T-helper 2 cell treated with Interferon-gamma antibody and Interleukin-4, amounts not matched to agents 5 μg/mL and 100 μg/mL, for 36 hours (primary cell): ENCODE results near the gene DIP2C.

Experiments used
- DNase-seq: peaks from one replicate; pipeline ENCODE4 v3.0.0; 2021; ENCODE audit warnings: low spot score
- H3K27ac Mint-ChIP-seq: one replicate; pipeline ENCODE4 v1.8.0; 2021; ENCODE audit warnings: mild to moderate bottlenecking, mixed read lengths
- H3K27me3 Mint-ChIP-seq: one replicate; pipeline ENCODE4 v1.8.0; 2021; ENCODE audit warnings: low read depth, mixed read lengths
- H3K36me3 Mint-ChIP-seq: one replicate; pipeline ENCODE4 v1.8.0; 2021; ENCODE audit warnings: low read depth, mixed read lengths
- H3K4me1 Mint-ChIP-seq: one replicate; pipeline ENCODE4 v1.8.0; 2021; ENCODE audit warnings: low read depth, mixed read lengths
- H3K4me3 Mint-ChIP-seq: one replicate; pipeline ENCODE4 v1.8.0; 2022; ENCODE audit warnings: mild to moderate bottlenecking, moderate library complexity, mixed read lengths
- H3K9me3 Mint-ChIP-seq: one replicate; pipeline ENCODE4 v1.8.0; 2021; ENCODE audit warnings: mixed read lengths

DIP2C gene

DNA sequence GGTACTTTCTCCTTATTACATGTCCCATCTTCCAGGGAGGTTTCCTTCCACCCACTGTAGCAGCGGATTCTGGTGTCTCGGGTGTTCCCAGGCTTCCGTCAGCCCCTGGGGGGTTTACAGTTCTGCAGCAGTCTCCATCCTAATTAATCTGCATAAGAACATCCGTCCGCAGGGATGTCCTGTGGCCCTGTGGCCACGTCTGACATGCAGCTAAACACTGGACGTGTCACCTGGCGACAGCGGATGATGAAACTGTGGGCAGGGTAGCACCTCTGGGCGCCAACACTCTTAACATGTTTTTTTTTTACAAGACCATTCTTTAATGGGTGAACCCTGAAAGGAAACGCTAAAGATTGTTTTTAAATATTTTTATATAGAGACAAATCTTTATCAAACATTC, 58.2 kb downstream of the DIP2C start:
- DNase-seq: no peak
- H3K9me3 Mint-ChIP-seq: no peaks in the 10 kb centered on the region
- H3K36me3 Mint-ChIP-seq: no peaks in the 10 kb centered on the region
- no peak overlapping the region for H3K27ac Mint-ChIP-seq
- H3K27me3 Mint-ChIP-seq: peaks cover 10% of the 10 kb centered on the region
- no peaks in the 10 kb centered on the region for H3K4me1 Mint-ChIP-seq
- no peak overlapping the region for H3K4me3 Mint-ChIP-seq

DNA sequence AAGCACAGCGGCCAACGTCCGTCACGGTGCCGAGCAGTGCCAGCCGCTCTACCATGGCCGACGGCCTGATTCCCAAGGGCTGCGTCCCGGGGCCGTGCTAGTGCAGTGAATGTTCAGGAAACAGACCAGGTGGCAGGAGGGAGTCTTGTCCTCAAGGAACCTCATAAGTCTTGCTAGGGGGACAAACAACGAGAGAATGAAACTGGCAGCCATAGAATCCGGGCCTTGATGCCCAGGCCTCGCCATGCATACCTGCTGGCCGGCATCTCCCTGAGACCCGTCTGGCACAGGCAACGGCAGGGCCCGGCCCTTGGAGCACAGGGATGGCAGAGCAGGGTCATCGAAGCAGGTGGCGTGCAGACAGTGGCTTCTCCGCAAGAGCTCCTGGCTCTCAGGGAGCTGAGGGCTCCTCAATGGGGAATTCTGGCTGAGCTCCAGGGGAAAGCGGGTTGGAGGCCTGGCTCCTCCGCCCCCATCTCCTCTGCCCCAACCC, 58.8 kb downstream of the DIP2C start:
- peaks cover 8% of the 10 kb centered on the region for H3K27me3 Mint-ChIP-seq
- H3K4me1 Mint-ChIP-seq: no peaks in the 10 kb centered on the region
- H3K27ac Mint-ChIP-seq: no peak overlapping the region
- no peak overlapping the region for H3K4me3 Mint-ChIP-seq
- no peaks in the 10 kb centered on the region for H3K9me3 Mint-ChIP-seq
- no peaks in the 10 kb centered on the region for H3K36me3 Mint-ChIP-seq
- no peak for DNase-seq

DNA sequence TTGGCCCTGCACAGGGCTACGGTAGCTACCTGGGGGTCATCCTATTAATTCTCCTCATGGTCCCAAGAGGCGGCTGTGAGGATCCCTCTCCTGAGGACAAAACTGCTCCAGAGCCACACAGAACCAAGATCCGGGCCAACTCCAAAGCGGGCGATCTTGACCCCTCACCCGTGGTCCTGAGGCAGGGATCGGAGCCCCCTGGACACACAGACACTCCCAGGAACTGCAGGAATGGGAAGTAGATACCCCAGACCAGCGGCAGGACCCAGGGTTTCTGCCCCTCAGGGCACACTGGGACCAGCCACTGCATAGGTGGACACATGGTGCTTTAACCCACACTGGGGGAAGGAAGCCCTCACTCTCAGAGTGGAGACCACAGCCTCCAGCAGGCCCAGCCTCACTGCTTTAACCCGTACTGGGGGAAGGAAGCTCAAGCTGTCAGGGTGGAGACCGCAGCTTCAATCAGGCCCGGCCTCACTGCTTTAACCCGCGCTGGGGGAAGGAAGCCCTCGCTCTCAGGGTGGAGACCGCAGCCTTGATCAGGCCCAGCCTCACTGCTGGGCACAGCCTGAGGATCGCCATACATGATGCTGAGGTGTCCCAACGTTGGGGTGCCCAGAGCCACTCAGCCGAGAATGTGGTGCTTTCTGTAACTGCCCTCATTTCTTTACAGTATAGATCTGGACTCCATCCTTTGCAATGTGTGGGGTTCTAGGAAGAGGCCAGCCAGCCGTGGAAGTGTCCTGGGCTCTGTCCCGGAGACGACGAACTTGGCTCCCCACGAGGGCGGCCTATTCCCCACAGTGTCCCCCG, 60.1 kb downstream of the DIP2C start:
- Mint-ChIP-seq H3K4me3 (no peak overlapping the region), H3K9me3 (no peaks in the 10 kb centered on the region), H3K27ac (no peak overlapping the region), H3K27me3 (peaks cover 5% of the 10 kb centered on the region), H3K36me3 (no peaks in the 10 kb centered on the region), H3K4me1 (no peaks in the 10 kb centered on the region)
- DNase-seq: no peak

DNA sequence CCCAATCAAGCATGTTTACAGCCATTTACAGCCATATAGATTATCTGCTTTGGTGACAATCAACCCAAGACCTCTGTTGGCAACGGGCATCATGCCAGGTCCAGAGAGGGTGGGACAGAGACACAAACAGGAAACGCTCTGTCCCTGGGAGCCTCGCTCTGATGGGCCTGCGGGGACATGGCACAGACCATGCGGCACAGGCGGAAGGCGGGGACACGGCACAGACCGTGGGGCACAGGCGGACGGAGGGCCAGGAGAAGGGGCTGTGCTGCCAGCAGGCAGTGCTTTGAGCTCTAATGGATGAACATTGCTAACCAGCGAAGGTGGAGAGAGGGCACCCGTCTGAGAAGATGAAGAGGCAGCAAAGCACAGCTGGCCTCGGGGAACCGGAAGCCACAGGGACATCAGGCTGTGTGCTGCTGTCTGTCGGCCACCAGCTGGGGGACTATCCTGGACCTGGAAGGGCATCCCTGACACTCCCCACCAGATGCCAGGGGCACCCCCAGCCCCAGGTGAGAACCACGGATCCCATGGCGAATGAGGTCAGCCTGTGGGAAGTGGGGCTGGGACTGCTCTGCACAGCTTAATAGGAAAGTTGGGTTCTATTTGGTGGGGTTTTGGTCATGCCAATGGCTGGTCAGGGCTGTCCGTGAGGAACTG, 61.0 kb downstream of the DIP2C start:
- peaks cover 5% of the 10 kb centered on the region for H3K27me3 Mint-ChIP-seq
- H3K27ac Mint-ChIP-seq: no peak overlapping the region
- DNase-seq: no peak

DNA sequence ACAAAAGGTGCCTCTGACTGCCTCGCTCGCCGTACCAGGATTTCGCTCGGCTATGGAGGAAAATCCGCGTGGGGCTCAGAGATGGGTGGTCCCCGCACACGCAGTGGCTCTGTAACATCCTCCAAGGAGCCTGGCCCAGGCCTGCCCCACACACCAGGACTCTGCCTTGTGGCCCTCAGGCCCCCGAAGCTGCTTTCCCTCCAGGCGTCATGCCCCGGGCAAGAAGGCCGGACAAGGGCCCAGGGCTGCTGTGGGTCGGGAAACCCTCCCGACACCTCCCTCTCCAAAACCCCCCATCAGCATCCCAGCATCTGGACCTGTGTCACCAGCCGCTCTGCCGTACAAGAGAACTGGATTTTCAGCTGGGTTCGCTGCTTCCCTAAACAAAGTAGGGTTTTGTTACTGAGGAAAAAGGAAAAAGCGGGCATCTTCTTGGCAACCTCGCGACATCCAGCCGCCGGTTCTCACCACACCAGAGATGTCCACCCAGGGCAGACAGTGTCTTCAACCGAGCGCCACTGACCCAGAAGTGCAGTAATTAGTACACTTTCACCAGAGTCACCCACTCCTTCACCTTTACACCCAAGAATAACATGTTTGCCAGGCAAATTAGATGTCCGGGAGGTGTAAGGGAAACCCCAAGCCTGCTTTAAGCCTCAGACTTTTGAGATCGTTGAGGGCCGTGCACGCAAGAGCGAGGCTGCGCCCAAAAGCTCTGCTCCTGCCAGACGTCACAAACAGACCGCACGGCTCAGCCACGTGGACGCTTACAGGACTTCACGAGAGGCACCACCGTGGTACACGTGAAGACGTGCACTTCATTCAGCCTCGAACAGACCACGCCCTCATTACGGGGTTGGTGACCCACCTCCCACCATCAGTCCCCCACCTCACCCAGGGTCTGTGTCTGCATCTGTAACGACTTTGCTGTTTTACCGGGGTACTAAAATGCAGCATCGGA, 62.2 kb downstream of the DIP2C start:
- no peak overlapping the region for H3K27ac Mint-ChIP-seq
- H3K9me3 Mint-ChIP-seq: no peaks in the 10 kb centered on the region
- H3K4me3 Mint-ChIP-seq: no peak overlapping the region
- peaks cover 5% of the 10 kb centered on the region for H3K27me3 Mint-ChIP-seq
- H3K4me1 Mint-ChIP-seq: no peaks in the 10 kb centered on the region
- no peaks in the 10 kb centered on the region for H3K36me3 Mint-ChIP-seq
- DNase-seq: no peak

More for the DNA sequence above, 61.0 kb downstream of the DIP2C start:
- no peaks in the 10 kb centered on the region for H3K9me3 Mint-ChIP-seq
- no peaks in the 10 kb centered on the region for H3K36me3 Mint-ChIP-seq
- H3K4me1 Mint-ChIP-seq: no peaks in the 10 kb centered on the region
- no peak overlapping the region for H3K4me3 Mint-ChIP-seq

DNA sequence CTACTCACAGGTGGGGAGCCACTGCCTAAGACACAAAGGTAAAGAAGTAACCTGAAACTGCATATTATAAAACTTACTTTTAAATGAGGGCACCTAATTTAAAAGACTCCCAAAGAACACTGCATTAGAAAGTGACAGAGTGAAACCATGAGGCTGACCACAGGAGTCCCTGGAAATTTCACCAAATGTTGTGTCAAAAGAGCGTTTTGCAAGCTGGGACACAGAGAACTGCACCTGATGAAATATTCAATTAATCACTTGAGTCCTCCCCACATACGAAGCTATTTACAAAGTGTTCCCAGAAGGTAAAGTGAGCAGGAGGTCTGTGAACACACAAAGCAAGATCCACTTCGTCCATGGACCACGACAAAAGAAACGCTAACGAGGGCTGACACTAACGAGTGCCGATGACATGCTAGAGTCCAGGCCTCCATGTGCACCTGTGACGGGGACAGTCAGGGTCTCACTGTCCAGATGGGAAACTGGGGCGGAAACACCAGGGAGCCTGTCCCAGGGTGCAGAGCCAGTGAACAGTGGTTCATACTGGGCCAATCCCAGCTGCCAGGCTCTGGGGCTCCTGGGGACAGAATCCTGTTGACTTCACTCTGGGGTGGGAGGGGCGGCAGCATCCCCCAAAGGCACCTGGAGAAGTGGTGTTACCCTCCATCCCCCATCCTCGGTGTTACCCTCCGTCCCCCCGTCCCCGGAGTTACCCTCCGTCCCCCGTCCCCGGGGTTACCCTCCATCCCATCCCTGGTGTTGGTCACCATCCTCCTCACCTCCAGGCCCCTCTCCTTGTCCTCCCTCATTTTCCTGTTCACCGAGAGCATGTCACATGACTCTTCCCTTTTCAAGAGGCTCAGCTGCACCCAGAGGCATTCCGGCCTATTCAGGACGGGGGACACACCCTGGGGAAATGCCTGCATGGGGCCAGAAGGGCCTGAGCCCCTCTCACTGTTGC, 63.4 kb downstream of the DIP2C start:
- Mint-ChIP-seq H3K36me3 (no peaks in the 10 kb centered on the region), H3K27me3 (peaks cover 8% of the 10 kb centered on the region), H3K4me1 (no peaks in the 10 kb centered on the region), H3K9me3 (no peaks in the 10 kb centered on the region), H3K27ac (no peak overlapping the region), H3K4me3 (no peak overlapping the region)
- no peak for DNase-seq

DNA sequence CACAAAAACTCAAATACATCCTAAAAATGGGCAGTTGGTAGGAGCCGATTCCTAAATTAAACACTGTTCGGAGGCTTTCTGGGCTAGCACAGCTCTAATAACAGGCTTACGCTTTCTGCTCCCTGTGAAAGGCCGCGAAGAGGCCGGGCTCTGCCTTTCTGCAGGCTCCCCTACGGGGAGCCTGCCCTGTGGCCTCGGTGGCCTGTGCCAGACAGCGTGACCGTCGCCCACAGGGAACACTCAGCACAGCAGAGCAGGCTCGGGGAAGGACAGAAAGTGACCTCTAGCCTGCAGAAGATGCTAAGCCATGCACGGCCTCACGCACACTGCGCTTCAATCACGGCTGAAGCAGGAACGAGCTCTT, 64.2 kb downstream of the DIP2C start:
- no peak overlapping the region for H3K27ac Mint-ChIP-seq
- H3K4me1 Mint-ChIP-seq: peaks cover 1% of the 10 kb centered on the region
- H3K4me3 Mint-ChIP-seq: no peak overlapping the region
- no peaks in the 10 kb centered on the region for H3K9me3 Mint-ChIP-seq
- peaks cover 7% of the 10 kb centered on the region for H3K27me3 Mint-ChIP-seq
- no peak for DNase-seq
- no peaks in the 10 kb centered on the region for H3K36me3 Mint-ChIP-seq

DNA sequence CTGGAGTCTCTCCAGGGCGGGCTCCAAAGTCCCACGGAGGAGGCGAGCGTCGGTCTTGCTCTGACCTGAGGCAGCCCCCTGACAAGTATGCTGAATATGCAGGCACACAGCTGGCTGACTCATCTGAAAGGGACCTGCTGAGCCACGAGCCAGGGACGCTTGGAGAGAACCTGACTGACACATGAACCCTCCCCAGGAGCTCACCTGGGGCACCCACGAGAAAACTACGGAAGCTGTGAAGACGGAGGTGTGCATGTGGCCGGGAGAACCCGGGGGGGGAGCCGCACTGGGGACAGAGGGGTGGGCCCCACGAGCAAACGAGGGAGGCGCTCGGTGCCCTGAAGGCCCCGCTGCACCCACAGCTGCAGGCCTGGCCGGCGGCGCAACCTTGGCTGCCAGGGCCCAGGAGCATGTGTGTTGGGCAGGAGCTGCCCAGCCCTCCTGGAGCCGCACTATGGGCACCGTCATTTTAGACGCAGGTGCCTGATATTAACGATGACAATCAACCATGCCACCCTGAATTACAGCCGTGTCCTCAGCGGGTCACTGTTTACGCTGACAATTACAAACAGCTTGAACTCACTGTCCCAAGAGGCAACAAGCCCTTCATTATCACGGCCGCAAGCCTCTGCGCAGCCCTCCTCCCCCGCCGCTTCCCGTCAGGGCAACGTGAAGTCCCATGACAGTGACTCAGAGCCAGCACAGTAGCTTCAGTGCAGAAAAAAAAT, 64.7 kb downstream of the DIP2C start:
- H3K27ac Mint-ChIP-seq: no peak overlapping the region
- peaks cover 13% of the 10 kb centered on the region for H3K27me3 Mint-ChIP-seq
- H3K4me3 Mint-ChIP-seq: no peak overlapping the region
- peaks cover 5% of the 10 kb centered on the region for H3K4me1 Mint-ChIP-seq
- no peaks in the 10 kb centered on the region for H3K36me3 Mint-ChIP-seq
- no peak for DNase-seq
- no peaks in the 10 kb centered on the region for H3K9me3 Mint-ChIP-seq

DNA sequence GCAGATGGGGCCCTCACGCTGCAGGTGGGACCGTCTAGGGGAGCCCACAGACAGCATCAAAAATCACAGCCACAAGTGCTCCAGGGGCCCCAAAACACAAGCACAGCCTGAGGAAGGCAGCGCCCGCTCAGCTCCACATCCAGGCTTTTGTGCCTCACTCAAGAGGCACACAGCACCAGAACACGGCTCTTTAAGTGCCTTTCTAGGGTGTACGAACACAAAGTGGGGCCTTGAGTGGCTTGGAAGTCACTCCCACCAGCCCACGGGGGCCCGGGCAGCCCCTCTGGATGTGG, 65.2 kb downstream of the DIP2C start:
- Mint-ChIP-seq H3K36me3 (no peaks in the 10 kb centered on the region), H3K4me3 (no peak overlapping the region), H3K9me3 (no peaks in the 10 kb centered on the region), H3K27ac (no peak overlapping the region), H3K27me3 (peaks cover 14% of the 10 kb centered on the region), H3K4me1 (peaks cover 5% of the 10 kb centered on the region)
- DNase-seq: no peak

DNA sequence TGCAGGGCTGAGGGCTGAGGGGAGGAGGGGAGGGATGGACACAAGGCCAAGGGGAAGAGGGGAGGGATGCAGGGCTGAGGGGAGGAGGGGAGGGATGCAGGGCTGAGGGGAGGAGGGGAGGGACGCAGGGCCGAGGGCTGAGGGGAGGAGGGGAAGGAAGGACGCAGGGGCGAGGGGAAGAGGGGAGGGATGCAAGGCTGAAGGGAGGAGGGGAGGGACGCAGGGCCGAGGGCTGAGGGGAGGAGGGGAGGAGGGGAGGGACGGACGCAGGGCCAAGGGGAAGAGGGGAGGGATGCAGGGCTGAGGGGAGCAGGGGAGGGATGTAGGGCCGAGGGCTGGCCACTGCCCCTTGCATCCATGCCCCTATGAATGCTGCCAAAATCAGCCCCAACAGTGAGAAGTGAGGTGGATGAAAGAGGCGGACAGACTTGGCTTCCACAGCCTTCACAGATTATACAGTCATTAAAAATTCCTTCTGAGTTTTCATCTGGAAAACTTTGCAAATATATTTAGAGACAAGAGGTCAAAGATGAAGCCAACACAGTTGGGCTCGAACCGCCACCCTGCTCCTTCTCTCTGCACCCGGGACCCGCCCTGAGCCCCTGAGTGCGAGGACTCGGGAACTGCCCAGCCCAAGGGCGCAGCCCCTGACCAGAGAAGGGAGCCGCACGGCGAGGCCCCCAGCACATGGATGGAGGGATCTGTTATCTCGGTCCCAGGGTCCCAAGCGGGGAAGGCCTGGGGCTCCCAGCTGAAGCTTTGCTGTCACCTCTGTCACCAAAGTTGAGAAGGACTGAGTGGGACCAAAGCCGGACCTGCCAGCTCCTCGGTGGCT, 65.8 kb downstream of the DIP2C start:
- H3K27ac Mint-ChIP-seq: no peak overlapping the region

DNA sequence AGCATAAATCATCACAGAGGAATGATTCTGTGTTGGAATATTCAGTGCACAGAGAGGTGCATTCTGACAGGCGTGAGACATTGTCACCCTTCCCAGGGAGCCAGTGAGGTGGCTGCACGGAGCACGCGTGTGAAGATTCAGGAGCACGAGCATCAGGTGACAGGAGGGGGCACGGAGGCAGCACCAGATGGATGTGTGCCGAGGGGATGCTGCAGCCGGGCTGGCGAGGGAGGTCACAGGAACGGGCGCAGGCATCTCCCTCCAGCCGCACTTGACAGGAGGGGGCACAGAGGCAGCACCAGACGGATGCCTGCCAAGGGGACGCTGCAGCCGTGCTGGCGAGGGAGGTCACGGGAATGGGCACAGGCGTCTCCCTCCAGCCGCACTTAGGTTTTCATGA, 66.5 kb downstream of the DIP2C start:
- Mint-ChIP-seq H3K4me1 (peaks cover 5% of the 10 kb centered on the region), H3K36me3 (no peaks in the 10 kb centered on the region), H3K27me3 (peaks cover 11% of the 10 kb centered on the region), H3K27ac (no peak overlapping the region), H3K4me3 (no peak overlapping the region), H3K9me3 (no peaks in the 10 kb centered on the region)
- DNase-seq: no peak

More for the DNA sequence above, 65.8 kb downstream of the DIP2C start:
- H3K27me3 Mint-ChIP-seq: peaks cover 11% of the 10 kb centered on the region
- H3K9me3 Mint-ChIP-seq: no peaks in the 10 kb centered on the region
- peaks cover 5% of the 10 kb centered on the region for H3K4me1 Mint-ChIP-seq
- no peak overlapping the region for H3K4me3 Mint-ChIP-seq
- no peaks in the 10 kb centered on the region for H3K36me3 Mint-ChIP-seq
- DNase-seq: no peak
